Pancreas (tissue), 10 donors: ENCODE measurements around the gene SPTB. TPM values are rescaled to one million over a fixed set of nuclear protein-coding genes. Genes with fewer than 3 reads are reported as not detected.

Source experiments
- ATAC-seq, 4 donors: fragments of 200-7000 bp; cut with Tn5 transposase; one replicate each; pipeline versions ENCODE4 v1.8.0 to v1.9.1; 2020; ENCODE audit warnings: mild to moderate bottlenecking in 4 of 4, moderate library complexity in 4 of 4
- DNase-seq, 6 donors: peaks; one replicate each; pipeline ENCODE4 v3.0.0-alpha.2; 2020
- FAIRE-seq: peaks from 2 replicates; lab custom pipeline; 2012; peaks lifted over from hg19 to GRCh38; lab: Jason Lieb, UNC
- H3K27ac ChIP-seq, 4 donors: fragments of 200-600 bp; sonication (generic); 1 replicate in 3 of 4; 2 replicates in 1 of 4; pipeline versions ENCODE4 v1.5.0 to v1.8.0; 2020
- H3K27me3 ChIP-seq, 4 donors: fragments of 200-600 bp; one replicate each; pipeline ENCODE4 v1.8.0; 2021
- H3K36me3 ChIP-seq, 3 donors: fragments of 200-600 bp; sonication (generic) in 1 of 3; one replicate each; pipeline versions ENCODE4 v1.5.0 to v1.8.0; 2020 to 2021
- H3K4me1 ChIP-seq, 3 donors: fragments of 200-600 bp; one replicate each; pipeline ENCODE4 v1.8.0; 2021
- H3K4me3 ChIP-seq, 4 donors: fragments of 200-600 bp; sonication (generic) in 2 of 4; one replicate each; pipeline versions ENCODE4 v1.5.0 to v1.8.0; 2020 to 2021
- H3K9me3 ChIP-seq, 4 donors: fragments of 200-600 bp; one replicate each; pipeline ENCODE4 v1.8.0; 2021
- WGBS, 2 donors: extraction: QIAGEN DNeasy Blood & Tissue Kit; methylation state at CpG; one replicate each; pipeline ENCODE4 v1.1.7; 2013; 5-methylcytosine and 5-hydroxymethylcytosine counted together
- intact Hi-C, 3 donors: fragments of 100-400 bp; cut with DNase I; formaldehyde crosslinking; loops; one replicate each; pipeline versions ENCODE4 v1.11.1 to v1.14.2; 2022
- polyA plus RNA-seq, 2 donors: library from polyadenylated mRNA; stranded (reverse); fragments of 200-250 nt; gene quantifications; one replicate each; pipeline ENCODE4 v1.2.3, GENCODE V29; 2013
- total RNA-seq, 6 donors: library from RNA; stranded (reverse); fragmentation: NEBNext Ultra II Directional in 4 of 6; extraction: Animal tissue kit (Norgen Biotek cat#: 25700) in 4 of 6; gene quantifications; one replicate each; pipeline versions ENCODE4 v1.2.1 to v1.2.4, GENCODE V29; 2021 to 2023
- TF ChIP-seq, protein P1 (sequence below), 4 donors: fragments of 200-600 bp; sonication (generic) in 3 of 4; IDR thresholded peaks; one replicate each; pipeline versions ENCODE4 v1.5.0 to v1.8.0; 2021; ENCODE audit warnings: antibody characterized with exemption in 4 of 4
- donor health status: healthy with polysubstance abuse.
- donor health status: DM: no; HTN: no; CAD: no; lungs with moderate emphysema.
- donor health status: DM: no; HTN: no; CAD: no.
- donor health status: control.
- donor health status: control.
- donor health status: Bipolar disorder and iron deficiency.
- donor health status: DM: yes; HTN: yes; CAD: no.
- donor health status: DM: no; HTN: no; CAD: no.
- donor health status: DM: no; HTN: no; CAD: no.
- donor health status: DM: yes; HTN: yes; CAD: no.

SPTB gene
- total and polyA plus RNA-seq, 8 donors, result 0.73 to 6.5 (median 2.8) TPM

DNA sequence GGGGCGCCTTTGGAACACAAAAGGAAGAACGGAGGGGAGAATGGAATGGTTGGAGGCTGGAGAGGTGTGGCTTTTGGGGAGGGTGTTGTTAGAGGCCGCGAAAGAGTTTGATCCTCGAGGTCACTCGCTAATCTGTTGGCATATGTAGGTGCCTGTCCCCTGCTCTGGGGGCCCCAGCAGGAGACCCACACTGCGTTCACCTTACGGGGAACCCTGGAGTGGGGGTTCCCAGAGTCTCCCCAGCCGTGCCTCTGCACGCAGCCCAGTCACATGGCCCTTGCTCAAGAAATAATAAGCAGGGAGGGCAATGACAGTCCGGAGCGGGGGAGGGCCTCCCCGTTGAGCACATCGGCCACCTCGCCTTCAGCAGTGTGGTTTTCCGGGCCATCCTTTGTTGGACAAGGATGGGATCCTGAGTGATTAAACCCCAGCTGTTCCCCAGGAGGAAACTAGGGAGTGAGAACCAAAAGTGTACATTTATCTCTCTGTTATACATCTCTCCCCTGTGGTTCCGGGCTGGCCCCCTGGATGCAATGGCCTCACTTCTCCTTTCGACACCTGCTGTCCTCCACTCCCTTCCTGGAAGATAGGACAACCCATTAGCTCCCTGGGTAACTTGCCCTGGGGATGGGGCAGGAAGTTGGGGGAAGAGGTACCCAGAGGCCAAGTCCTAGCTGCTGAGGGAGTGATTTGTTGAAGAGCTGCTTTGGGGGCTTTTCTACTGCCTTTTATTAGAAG lies 174.2 kb downstream of the SPTB start:
- TF ChIP-seq, protein P1, sequence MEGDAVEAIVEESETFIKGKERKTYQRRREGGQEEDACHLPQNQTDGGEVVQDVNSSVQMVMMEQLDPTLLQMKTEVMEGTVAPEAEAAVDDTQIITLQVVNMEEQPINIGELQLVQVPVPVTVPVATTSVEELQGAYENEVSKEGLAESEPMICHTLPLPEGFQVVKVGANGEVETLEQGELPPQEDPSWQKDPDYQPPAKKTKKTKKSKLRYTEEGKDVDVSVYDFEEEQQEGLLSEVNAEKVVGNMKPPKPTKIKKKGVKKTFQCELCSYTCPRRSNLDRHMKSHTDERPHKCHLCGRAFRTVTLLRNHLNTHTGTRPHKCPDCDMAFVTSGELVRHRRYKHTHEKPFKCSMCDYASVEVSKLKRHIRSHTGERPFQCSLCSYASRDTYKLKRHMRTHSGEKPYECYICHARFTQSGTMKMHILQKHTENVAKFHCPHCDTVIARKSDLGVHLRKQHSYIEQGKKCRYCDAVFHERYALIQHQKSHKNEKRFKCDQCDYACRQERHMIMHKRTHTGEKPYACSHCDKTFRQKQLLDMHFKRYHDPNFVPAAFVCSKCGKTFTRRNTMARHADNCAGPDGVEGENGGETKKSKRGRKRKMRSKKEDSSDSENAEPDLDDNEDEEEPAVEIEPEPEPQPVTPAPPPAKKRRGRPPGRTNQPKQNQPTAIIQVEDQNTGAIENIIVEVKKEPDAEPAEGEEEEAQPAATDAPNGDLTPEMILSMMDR (IDR thresholded peaks at IDR 0.05), result no peak
- DNase-seq, result peak in 2 of 6 donors; percentile 17 to 46
- peaks cover 29 to 39% (median 30%) of the 10 kb centered on the region in 3 donors for H3K4me1 ChIP-seq
- H3K27me3 ChIP-seq, result no peaks in the 10 kb centered on the region
- H3K4me3 ChIP-seq, result peak overlapping the region; percentile 69 to 99 (median 83)
- no peaks in the 10 kb centered on the region for H3K36me3 ChIP-seq
- H3K27ac ChIP-seq, result peak overlapping the region; percentile 83 to 94 (median 88)
- no peak for FAIRE-seq
- peak; percentile 1 to 17 (median 5) for ATAC-seq
- 3 to 8% methylated on average over 18 of the region's 18 CpGs for WGBS, 2 donors
- intact Hi-C loops, result no loop called here
- no peaks in the 10 kb centered on the region for H3K9me3 ChIP-seq

DNA sequence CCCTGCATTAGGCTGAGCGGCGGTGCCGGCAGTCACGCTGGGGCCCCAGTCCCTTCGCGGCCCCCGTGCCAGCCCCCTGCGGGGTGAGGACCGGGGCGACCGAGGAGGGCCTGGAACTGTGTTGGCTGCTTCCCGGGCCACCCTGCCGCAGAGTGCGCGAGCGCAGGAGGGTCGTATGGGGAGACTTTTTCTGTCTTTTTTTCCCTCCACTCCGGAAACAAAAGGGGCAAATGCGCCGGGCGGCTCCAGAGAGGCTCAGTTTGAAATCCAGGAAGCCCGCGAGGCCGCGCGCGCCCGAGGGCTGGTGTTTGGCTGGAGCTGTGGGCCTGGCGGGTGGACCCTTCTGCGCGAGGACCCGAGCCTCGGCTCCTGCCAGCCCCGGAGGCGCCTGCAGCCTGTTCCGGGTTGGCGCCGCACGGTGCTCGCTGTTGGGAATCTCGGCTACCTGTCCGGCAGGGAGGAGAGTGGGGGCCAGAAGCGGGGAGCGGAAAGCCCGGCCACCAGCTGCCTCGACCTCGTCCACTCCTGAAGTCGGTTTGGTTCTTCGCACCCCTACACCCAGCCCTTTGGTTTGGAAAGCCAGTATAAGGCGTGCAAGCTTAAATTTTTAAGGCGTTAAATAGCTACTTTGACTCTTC lies 174.8 kb downstream of the SPTB start:
- peak overlapping the region; percentile 69 to 99 (median 83) for H3K4me3 ChIP-seq
- TF ChIP-seq, protein P1 (IDR thresholded peaks at IDR 0.05), result no peak
- intact Hi-C loops, result no loop called here
- no peaks in the 10 kb centered on the region for H3K9me3 ChIP-seq
- H3K27ac ChIP-seq, result peak overlapping the region; percentile 83 to 94 (median 88)
- H3K36me3 ChIP-seq, result no peaks in the 10 kb centered on the region
- peak in 5 of 6 donors; percentile 46 to 80 (median 60) for DNase-seq
- no peaks in the 10 kb centered on the region for H3K27me3 ChIP-seq
- FAIRE-seq, result no peak
- peak; percentile 33 to 59 (median 49) for ATAC-seq
- peaks cover 22 to 32% (median 30%) of the 10 kb centered on the region in 3 donors for H3K4me1 ChIP-seq
- 0 to 1% methylated on average over 43 to 51 of the region's 51 CpGs for WGBS, 2 donors

DNA sequence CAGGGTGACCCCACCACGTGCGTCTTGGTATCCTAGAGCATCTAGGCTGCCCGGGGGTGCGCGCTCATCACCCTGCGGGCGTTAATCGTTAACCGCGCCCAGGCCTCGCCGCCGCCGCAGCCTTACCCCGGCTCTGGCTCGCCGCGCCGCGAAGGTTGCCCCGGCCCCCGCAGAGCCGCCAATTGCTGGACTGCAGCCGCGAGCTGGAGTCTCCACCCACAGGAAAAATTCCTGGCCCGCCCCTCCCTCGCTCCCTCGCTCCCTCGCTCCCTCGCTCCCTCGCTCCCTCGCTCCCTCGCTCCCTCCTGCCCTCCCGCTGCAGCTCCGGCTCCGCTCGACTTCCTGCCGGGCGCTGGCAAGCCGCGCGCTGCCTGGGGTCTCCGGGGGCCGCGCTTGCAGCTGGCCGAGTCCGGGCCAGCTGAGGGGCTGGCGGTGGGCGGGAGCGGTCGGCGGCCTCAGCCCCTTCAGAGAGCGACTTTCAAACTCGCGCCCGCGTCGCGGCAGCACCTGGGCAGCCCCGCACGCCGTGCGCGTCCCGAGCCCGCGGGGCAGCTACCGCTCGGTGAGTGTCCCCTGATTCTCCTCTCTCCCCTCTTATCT lies 175.5 kb downstream of the SPTB start, which contains the start of gene PLEKHG3:
PLEKHG3 (plus strand) TSS at position 282 of the 600 bp plus-strand sequence. CDS start 23,208 bp downstream, outside the sequence.
- TF ChIP-seq, protein P1 (IDR thresholded peaks at IDR 0.05), result no peak
- no peaks in the 10 kb centered on the region for H3K27me3 ChIP-seq
- H3K9me3 ChIP-seq, result no peaks in the 10 kb centered on the region
- intact Hi-C loops, result no loop called here
- peak; percentile 73 to 81 (median 78) for ATAC-seq
- 0 to 1% methylated on average over 68 to 69 of the region's 69 CpGs for WGBS, 2 donors
- DNase-seq, result peak; percentile 84 to 92 (median 90)
- H3K4me3 ChIP-seq, result peak within 1 kb of the TSS; percentile 69 to 99 (median 83)
- H3K27ac ChIP-seq, result peak within 1 kb of the TSS; percentile 83 to 94 (median 88)
- FAIRE-seq, result no peak
- no peaks in the 10 kb centered on the region for H3K36me3 ChIP-seq
- H3K4me1 ChIP-seq, result peaks cover 24 to 32% (median 30%) of the 10 kb centered on the region in 3 donors

DNA sequence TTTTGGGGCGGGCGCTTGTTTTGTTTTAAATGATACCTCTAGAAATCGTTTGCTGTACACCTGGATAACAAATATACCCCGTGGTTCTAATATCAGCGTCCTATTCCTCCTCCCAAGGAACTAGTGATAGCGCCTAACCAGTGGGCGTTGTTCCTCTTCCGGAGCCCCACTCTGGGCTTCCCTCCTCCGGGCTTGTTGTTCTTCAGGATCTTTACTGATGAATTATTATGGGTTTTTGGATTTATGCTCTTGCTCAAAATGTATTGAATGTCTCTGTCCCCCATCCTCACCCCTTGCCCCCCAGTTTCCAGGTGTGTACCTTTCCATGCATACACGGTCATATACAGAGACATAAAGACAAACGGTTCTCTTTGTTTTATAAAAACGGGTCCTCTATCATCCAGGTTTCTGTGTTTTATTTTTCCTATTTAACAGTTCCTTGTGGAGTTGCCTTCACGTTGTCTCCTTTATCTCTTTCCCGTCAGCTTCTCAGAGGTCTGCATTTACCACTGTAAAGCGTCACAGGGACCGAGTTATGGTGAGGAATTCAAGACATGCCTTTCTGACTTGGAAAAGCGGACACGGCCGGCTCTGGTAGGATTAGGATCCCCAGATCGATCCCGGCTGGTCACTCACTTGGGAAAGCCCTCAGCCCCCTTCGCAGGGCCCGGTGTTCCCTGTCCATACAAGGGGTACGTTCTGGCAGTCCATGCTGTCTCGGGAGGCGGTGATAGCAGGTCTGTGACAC lies 176.1 kb downstream of the SPTB start:
- FAIRE-seq (no peak), ATAC-seq (peak in 1 of 4 donors; percentile 0), DNase-seq (no peak)
- intact Hi-C loops, result no loop called here
- TF ChIP-seq, protein P1 (IDR thresholded peaks at IDR 0.05), result no peak
- Histone ChIP-seq H3K27me3 (no peaks in the 10 kb centered on the region), H3K4me3 (peak overlapping the region; percentile 69 to 99 (median 83)), H3K9me3 (no peaks in the 10 kb centered on the region), H3K36me3 (no peaks in the 10 kb centered on the region), H3K27ac (peak overlapping the region; percentile 83 to 94 (median 88)), H3K4me1 (peaks cover 24 to 32% (median 30%) of the 10 kb centered on the region in 3 donors)
- 4 to 5% methylated on average over 26 of the region's 26 CpGs for WGBS, 2 donors
